ENCODE data around the gene RRAS. TPM values are rescaled to one million over a fixed set of nuclear protein-coding genes. Genes with fewer than 3 reads are reported as not detected.

The RRAS gene
- total RNA-seq, 1 experiment from 2014 or later = 55.9 TPM

GRCh38 chr19:49651820-49652550 is 12.0 kb upstream of the RRAS start:
- no peaks in the 10 kb centered on the region for H4K20me1 ChIP-seq (ENCODE audit: insufficient read depth)
- ChIA-PET CTCF (no interaction called here), RAD21 (ENCODE audit: low non-redundant PET in 1 of 2, low total read pairs in 2 of 2, uncharacterized antibody in 2 of 2, unreplicated experiment in 2 of 2) (no interaction called here), POLR2A (no interaction called here)
- no peaks in the 10 kb centered on the region for H3K9me2 ChIP-seq (ENCODE audit: insufficient read depth)
- H3K9ac ChIP-seq (ENCODE audit: low read length) = no peak overlapping the region
- DNase-seq (ENCODE audit: low read depth, low spot score) (no peak), ATAC-seq (no peak)
- H3K4me2 ChIP-seq (ENCODE audit: low read length) = no peak overlapping the region
- peaks cover 36 to 42% of the 10 kb centered on the region in 2 experiments; a peak in 3 of 4 replicates for H3K36me3 ChIP-seq (ENCODE audit: control insufficient read depth in 1 of 2, insufficient read depth in 2 of 2, low read length in 2 of 2)
- no peak overlapping the region for H2AFZ ChIP-seq (ENCODE audit: low read depth, low read length, poor library complexity, severe bottlenecking)
- peaks cover 36% of the 10 kb centered on the region; the same call in 1 of the 2 replicates for H3K79me2 ChIP-seq (ENCODE audit: insufficient read depth, low read length)
- H3K27me3 ChIP-seq (ENCODE audit: insufficient read depth, low read length) = no peaks in the 10 kb centered on the region
- H3K9me3 ChIP-seq (ENCODE audit: control insufficient read depth in 1 of 2, insufficient read depth in 1 of 2, low read depth in 1 of 2, low read length in 2 of 2) = no peaks in the 10 kb centered on the region
- H3K27ac ChIP-seq (ENCODE audit: low read depth, low read length) = no peak overlapping the region
- H3K4me3 ChIP-seq (replicated peaks in 1 of 2; ENCODE audit: low read depth in 1 of 2, low read length in 2 of 2) = no peak overlapping the region
- TF ChIP-seq CBX3 (IDR thresholded peaks at IDR 0.05; ENCODE audit: low read depth) = no peak
- TF ChIP-seq POLR2A (IDR thresholded peaks at IDR 0.05; ENCODE audit: borderline replicate concordance, extremely low read depth, insufficient read depth, insufficient read length) = no peak
- no peak for TF ChIP-seq SP1 (IDR thresholded peaks at IDR 0.05; ENCODE audit: low read depth)
- no peak for TF ChIP-seq POLR2AphosphoS5 (IDR thresholded peaks at IDR 0.05; ENCODE audit: low read depth, low read length)
- no peak for TF ChIP-seq EZH2phosphoT487 (IDR thresholded peaks at IDR 0.05; ENCODE audit: borderline replicate concordance)
- no peaks in the 10 kb centered on the region for H3K4me1 ChIP-seq (ENCODE audit: control insufficient read depth in 1 of 2, insufficient read depth in 2 of 2, low read length in 2 of 2)
- intact Hi-C loops (cut with micrococcal nuclease) = no loop called here
- BruUV-seq (replicated peaks) = no TSS peak

- no peak for TF ChIP-seq ELF1 (IDR thresholded peaks at IDR 0.05; ENCODE audit: borderline replicate concordance, low read depth)
- no peak for TF ChIP-seq POLR2A (IDR thresholded peaks at IDR 0.05; ENCODE audit: borderline replicate concordance, extremely low read depth, insufficient read depth, insufficient read length)
- no peak for TF ChIP-seq EZH2phosphoT487 (IDR thresholded peaks at IDR 0.05; ENCODE audit: borderline replicate concordance)
- Histone ChIP-seq H3K79me2 (ENCODE audit: insufficient read depth, low read length) (peaks cover 43% of the 10 kb centered on the region; the same call in 1 of the 2 replicates), H3K27ac (ENCODE audit: low read depth, low read length) (no peak overlapping the region), H3K36me3 (ENCODE audit: control insufficient read depth in 1 of 2, insufficient read depth in 2 of 2, low read length in 2 of 2) (peaks cover 43% of the 10 kb centered on the region in 2 experiments; a peak in 3 of 4 replicates), H3K4me1 (ENCODE audit: control insufficient read depth in 1 of 2, insufficient read depth in 2 of 2, low read length in 2 of 2) (no peaks in the 10 kb centered on the region), H3K9ac (ENCODE audit: low read length) (no peak overlapping the region), H3K4me2 (ENCODE audit: low read length) (no peak overlapping the region), H4K20me1 (ENCODE audit: insufficient read depth) (no peaks in the 10 kb centered on the region), H3K4me3 (replicated peaks in 1 of 2; ENCODE audit: low read depth in 1 of 2, low read length in 2 of 2) (no peak overlapping the region), H3K27me3 (ENCODE audit: insufficient read depth, low read length) (no peaks in the 10 kb centered on the region), H3K9me2 (ENCODE audit: insufficient read depth) (no peaks in the 10 kb centered on the region), H3K9me3 (ENCODE audit: control insufficient read depth in 1 of 2, insufficient read depth in 1 of 2, low read depth in 1 of 2, low read length in 2 of 2) (no peaks in the 10 kb centered on the region), H2AFZ (ENCODE audit: low read depth, low read length, poor library complexity, severe bottlenecking) (no peak overlapping the region)
- ATAC-seq = no peak
- BruUV-seq (replicated peaks) = no TSS peak
- DNase-seq (ENCODE audit: low read depth, low spot score) = no peak
- POLR2A ChIA-PET = no interaction called here
- RAD21 ChIA-PET (ENCODE audit: low non-redundant PET in 1 of 2, low total read pairs in 2 of 2, uncharacterized antibody in 2 of 2, unreplicated experiment in 2 of 2) = no interaction called here
- CTCF ChIA-PET = no interaction called here
- intact Hi-C loops (cut with micrococcal nuclease) = no loop called here
These were observed 11.3 kb upstream of the RRAS start for GRCh38 chr19:49651029-49651819.

All from HCT116 (cell line).